Chondrocyte (in vitro differentiated cells): ENCODE results near the gene OR7C2. TPM values are rescaled to one million over a fixed set of nuclear protein-coding genes. Genes with fewer than 3 reads are reported as not detected.

Source experiments
- DNase-seq: peaks from one replicate; pipeline ENCODE4 v3.0.0; 2021; ENCODE audit warnings: mixed read lengths, low spot score
- H3K27ac Mint-ChIP-seq: one replicate; pipeline ENCODE4 v1.8.0; 2021; ENCODE audit warnings: mild to moderate bottlenecking, moderate library complexity, mixed read lengths; ENCODE audit not compliant: unreplicated experiment
- H3K27me3 Mint-ChIP-seq: 2 replicates; pipeline ENCODE4 v1.8.0; 2021; ENCODE audit warnings: low read depth, mixed read lengths
- H3K36me3 Mint-ChIP-seq: 2 replicates; pipeline ENCODE4 v1.8.0; 2021; ENCODE audit warnings: low read depth, mixed read lengths
- H3K4me1 Mint-ChIP-seq: 2 replicates; pipeline ENCODE4 v1.8.0; 2021; ENCODE audit warnings: low read depth, mild to moderate bottlenecking, mixed read lengths
- H3K4me3 Mint-ChIP-seq: one replicate; pipeline ENCODE4 v1.8.0; 2021; ENCODE audit warnings: mild to moderate bottlenecking, moderate library complexity, mixed read lengths; ENCODE audit not compliant: unreplicated experiment
- H3K9me3 Mint-ChIP-seq: 2 replicates; pipeline ENCODE4 v1.8.0; 2021; ENCODE audit warnings: low read depth, mixed read lengths
- total RNA-seq: library from RNA; stranded (reverse); gene quantifications from 3 replicates; pipeline ENCODE4 v1.2.1, GENCODE V29; 2021
- TF ChIP-seq, protein P1 (sequence below): fragments of 200-600 bp; sonication (generic); IDR thresholded peaks from 2 replicates; pipeline ENCODE4 v1.5.0; 2021; ENCODE audit warnings: antibody characterized with exemption, mild to moderate bottlenecking, moderate library complexity

Gene OR7C2
- total RNA-seq, 1 donor from 2014 or later, result not detected

DNA sequence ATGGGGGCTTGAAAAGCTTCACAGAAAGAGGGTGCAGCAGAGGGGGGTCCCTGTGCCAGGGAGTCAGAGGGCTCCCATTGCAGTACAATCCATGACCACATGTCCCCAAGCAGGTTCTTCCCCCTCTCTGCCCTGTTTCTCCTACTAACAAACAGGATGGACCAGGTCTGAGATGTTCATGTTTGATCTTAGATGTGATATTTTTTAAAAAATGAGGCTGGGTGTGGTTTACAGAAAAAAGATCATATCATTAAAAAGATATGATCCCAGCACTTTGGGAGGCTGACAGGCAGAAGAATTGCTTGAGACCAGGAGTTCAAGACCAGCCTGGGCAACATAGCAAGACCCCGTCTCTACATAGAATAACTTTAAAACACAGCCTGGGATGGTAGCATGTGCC is 9.1 kb downstream of the OR7C2 start:
- H3K4me1 Mint-ChIP-seq, result no peaks in the 10 kb centered on the region

DNA sequence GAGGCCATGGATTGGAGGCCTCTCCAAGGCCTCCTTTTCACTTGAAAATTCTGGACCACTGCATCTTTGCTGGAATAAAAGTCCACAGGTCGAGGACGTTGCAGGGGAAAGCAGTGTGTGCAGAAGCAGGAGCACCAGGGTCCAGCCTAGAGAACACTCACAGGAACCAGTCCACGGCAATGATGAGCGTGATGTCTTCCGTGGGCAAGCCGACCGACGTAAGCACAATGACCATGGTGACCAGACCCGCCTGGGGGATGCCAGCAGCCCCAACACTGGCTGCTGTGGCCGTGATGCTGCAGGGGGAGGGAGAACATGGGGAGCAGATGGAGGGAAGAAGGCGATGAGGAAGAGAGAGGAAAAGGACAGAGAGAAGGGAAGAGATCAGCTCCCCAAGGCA is 11.5 kb downstream of the OR7C2 start:
- Mint-ChIP-seq H3K9me3 (peaks cover 13% of the 10 kb centered on the region), H3K27ac (no peak overlapping the region), H3K27me3 (no peaks in the 10 kb centered on the region)

More for the DNA sequence above, 9.1 kb downstream of the OR7C2 start:
- TF ChIP-seq, protein P1, sequence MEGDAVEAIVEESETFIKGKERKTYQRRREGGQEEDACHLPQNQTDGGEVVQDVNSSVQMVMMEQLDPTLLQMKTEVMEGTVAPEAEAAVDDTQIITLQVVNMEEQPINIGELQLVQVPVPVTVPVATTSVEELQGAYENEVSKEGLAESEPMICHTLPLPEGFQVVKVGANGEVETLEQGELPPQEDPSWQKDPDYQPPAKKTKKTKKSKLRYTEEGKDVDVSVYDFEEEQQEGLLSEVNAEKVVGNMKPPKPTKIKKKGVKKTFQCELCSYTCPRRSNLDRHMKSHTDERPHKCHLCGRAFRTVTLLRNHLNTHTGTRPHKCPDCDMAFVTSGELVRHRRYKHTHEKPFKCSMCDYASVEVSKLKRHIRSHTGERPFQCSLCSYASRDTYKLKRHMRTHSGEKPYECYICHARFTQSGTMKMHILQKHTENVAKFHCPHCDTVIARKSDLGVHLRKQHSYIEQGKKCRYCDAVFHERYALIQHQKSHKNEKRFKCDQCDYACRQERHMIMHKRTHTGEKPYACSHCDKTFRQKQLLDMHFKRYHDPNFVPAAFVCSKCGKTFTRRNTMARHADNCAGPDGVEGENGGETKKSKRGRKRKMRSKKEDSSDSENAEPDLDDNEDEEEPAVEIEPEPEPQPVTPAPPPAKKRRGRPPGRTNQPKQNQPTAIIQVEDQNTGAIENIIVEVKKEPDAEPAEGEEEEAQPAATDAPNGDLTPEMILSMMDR, result no peak
- Mint-ChIP-seq H3K27ac (no peak overlapping the region), H3K4me3 (no peak overlapping the region), H3K36me3 (no peaks in the 10 kb centered on the region), H3K9me3 (peaks cover 8% of the 10 kb centered on the region), H3K27me3 (no peaks in the 10 kb centered on the region)
- DNase-seq, result no peak

DNA sequence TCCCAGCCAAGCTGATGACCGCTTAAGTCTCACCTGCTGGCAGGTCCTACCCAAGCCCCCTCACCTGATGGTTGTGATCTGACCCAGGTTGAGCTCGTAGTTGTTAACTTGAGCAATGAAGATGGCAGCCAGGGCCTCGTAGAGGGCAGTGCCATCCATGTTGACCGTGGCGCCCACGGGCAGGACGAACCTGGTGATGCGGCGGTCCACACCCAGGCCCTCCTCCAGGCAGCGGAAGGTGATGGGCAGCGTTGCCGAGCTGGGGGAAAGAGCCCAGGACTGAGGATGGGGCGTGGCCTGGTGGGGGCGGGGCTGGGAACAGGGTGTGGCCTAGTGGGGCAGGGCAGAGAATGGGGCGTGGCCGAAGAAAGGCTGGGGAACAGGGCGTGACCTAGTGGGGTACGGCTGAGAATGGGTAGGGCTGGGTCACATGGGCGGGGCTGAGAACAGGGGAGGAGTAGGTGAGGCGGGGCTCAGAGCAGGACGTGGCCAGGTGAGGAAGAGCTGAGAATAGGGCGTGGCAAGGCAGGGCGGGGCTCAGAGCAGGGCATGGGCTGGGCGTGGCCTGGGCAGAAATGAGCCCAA is 12.9 kb downstream of the OR7C2 start:
- H3K27me3 Mint-ChIP-seq, result no peaks in the 10 kb centered on the region
- TF ChIP-seq, protein P1, result no peak
- no peak for DNase-seq
- no peaks in the 10 kb centered on the region for H3K36me3 Mint-ChIP-seq
- H3K27ac Mint-ChIP-seq, result no peak overlapping the region
- peaks cover 14% of the 10 kb centered on the region for H3K9me3 Mint-ChIP-seq
- no peaks in the 10 kb centered on the region for H3K4me1 Mint-ChIP-seq
- no peak overlapping the region for H3K4me3 Mint-ChIP-seq

More for the DNA sequence above, 11.5 kb downstream of the OR7C2 start:
- TF ChIP-seq, protein P1, result no peak
- H3K36me3 Mint-ChIP-seq, result no peaks in the 10 kb centered on the region
- no peak for DNase-seq
- H3K4me3 Mint-ChIP-seq, result no peak overlapping the region
- H3K4me1 Mint-ChIP-seq, result no peaks in the 10 kb centered on the region

DNA sequence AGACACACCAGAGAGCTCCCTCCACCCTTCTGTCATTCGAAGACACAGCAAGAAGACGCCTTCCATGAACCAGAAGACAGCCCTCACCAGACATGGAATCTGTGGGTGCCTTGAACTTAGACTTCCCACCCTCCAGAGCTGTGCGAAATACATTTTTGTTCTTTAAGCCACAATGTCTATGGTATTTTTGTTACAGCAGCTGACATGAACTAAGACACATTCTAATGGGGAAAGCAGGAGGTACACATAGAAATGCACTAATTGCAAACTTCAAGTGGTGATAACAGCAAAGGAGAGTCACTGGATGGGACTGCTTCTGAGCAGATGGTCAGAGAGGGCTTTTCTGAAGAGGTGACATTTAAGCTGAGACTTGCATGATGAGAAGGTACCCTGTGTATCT is 16.2 kb downstream of the OR7C2 start:
- Mint-ChIP-seq H3K36me3 (no peaks in the 10 kb centered on the region), H3K4me3 (no peak overlapping the region), H3K9me3 (peaks cover 22% of the 10 kb centered on the region), H3K27me3 (no peaks in the 10 kb centered on the region), H3K4me1 (no peaks in the 10 kb centered on the region), H3K27ac (no peak overlapping the region)
- DNase-seq, result no peak
- TF ChIP-seq, protein P1, result no peak

- TF ChIP-seq, protein P1, result no peak
- DNase-seq, result no peak
- no peak overlapping the region for H3K27ac Mint-ChIP-seq
- H3K4me3 Mint-ChIP-seq, result no peak overlapping the region
- H3K36me3 Mint-ChIP-seq, result no peaks in the 10 kb centered on the region
- H3K27me3 Mint-ChIP-seq, result no peaks in the 10 kb centered on the region
- peaks cover 27% of the 10 kb centered on the region for H3K9me3 Mint-ChIP-seq
- H3K4me1 Mint-ChIP-seq, result no peaks in the 10 kb centered on the region
These were observed 18.0 kb downstream of the OR7C2 start for GRCh38 chr19:14959263-14959662.
